ENCODE measurements around the gene TRH. TPM values are rescaled to one million over a fixed set of nuclear protein-coding genes. Genes with fewer than 3 reads are reported as not detected.
"Not testable (repeated sequence)": the region's sequence is repeated elsewhere in the genome, so short reads cannot be mapped to it uniquely, and the experiment has no call there.

The TRH gene
- total RNA-seq, 2 experiments from 2014 or later: not detected

DNA sequence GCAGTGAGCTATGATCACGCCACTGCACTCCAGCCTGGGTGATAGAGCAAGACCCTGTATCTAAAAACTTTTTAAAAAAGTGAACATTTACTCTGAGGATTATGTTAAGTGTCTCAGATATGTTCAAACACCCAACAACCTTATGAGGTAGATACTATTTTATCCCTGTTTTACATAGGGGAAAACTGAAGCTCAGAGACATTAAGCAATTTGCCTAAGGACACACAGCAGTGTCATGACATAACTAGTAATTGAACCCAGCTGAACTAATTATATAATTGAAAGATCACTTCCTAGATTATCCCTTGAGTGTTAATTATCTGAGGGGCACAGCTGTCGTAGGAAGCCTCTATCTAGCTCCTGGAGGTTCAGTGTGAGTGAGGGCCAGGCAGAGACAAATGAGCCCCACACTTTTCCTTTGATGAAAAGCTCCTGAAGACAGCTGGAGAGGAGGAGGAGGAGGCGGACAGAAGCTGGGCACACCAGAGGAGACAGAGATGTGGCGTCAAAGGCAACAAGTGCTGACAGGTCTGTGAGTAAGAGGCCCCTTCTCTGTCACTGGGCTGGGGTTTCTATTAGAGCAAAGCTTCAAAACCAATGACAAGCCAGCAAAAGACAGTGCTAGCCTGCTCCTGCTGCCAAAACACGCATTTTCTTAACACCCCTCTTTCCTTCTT lies 20.5 kb downstream of the TRH start:
- no peak for DNase-seq
- no peak overlapping the region for H3K4me3 Mint-ChIP-seq

DNA sequence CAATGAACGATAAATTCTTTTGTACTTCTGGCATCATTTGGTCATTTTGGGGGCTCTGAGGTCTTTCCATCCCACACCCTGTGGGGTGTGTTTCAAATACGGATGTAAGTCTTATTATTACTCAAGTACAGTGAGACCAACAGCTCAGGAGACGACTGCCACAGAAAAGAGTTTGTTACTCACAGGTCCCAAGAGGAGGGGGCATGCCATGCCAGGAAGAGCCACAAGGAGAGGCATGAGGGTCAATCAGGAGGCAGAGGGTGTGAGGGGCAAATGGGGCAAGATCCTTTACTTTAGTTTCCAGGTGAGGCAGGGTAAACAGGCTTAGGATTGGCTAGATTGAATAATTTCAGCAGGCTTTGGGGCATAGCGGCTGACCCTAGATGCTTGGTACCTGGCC lies 21.6 kb downstream of the TRH start:
- H3K27ac Mint-ChIP-seq: no peak overlapping the region
- CTCF ChIA-PET: interaction anchor here (1.7 kb wide), 1 partner anchor 54 kb away, joined by 9 read pairs; no protein-coding TSS in a partner anchor

More for the DNA sequence above, 20.5 kb downstream of the TRH start:
- H3K4me1 Mint-ChIP-seq (ENCODE audit: low read depth): no peaks in the 10 kb centered on the region
- no peak overlapping the region for H3K27ac Mint-ChIP-seq
- intact Hi-C loops (cut with micrococcal nuclease): no loop called here
- peaks cover 2% of the 10 kb centered on the region for H3K9me3 Mint-ChIP-seq
- CTCF ChIA-PET: interaction anchor here (0.7 to 1.7 kb wide), 2 partner anchors 8 to 53 kb away, joined by 3 to 9 read pairs; no protein-coding TSS in a partner anchor
- TF ChIP-seq, protein P1, sequence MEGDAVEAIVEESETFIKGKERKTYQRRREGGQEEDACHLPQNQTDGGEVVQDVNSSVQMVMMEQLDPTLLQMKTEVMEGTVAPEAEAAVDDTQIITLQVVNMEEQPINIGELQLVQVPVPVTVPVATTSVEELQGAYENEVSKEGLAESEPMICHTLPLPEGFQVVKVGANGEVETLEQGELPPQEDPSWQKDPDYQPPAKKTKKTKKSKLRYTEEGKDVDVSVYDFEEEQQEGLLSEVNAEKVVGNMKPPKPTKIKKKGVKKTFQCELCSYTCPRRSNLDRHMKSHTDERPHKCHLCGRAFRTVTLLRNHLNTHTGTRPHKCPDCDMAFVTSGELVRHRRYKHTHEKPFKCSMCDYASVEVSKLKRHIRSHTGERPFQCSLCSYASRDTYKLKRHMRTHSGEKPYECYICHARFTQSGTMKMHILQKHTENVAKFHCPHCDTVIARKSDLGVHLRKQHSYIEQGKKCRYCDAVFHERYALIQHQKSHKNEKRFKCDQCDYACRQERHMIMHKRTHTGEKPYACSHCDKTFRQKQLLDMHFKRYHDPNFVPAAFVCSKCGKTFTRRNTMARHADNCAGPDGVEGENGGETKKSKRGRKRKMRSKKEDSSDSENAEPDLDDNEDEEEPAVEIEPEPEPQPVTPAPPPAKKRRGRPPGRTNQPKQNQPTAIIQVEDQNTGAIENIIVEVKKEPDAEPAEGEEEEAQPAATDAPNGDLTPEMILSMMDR (IDR thresholded peaks at IDR 0.05): no peak
- H3K36me3 Mint-ChIP-seq (ENCODE audit: low read depth): no peaks in the 10 kb centered on the region
- no peak for ATAC-seq
- H3K27me3 Mint-ChIP-seq: peaks cover 11% of the 10 kb centered on the region
- POLR2A ChIA-PET: no interaction called here

DNA sequence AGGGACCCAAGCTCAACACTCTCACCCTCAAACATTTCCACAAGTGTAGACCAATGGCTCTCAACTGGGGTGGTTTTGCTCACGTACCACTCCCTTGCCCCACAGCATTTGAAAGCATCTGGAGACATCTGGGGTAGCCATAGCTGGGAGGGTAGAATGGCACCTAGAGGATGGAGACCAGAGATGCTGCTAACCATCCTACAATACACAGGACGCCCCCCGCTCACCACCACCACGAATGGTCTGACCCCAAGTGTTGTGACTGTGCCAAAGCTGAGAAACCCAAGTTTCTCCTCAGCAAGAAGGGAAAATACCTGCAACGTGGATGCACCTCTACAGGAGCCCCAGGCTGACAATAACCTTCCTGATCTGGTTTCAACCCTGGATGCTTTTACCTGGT lies 24.7 kb downstream of the TRH start:
- POLR2A ChIA-PET; H3K4me1 Mint-ChIP-seq (ENCODE audit: low read depth); DNase-seq; intact Hi-C loops (cut with micrococcal nuclease); H3K4me3 Mint-ChIP-seq; ATAC-seq; H3K9me3 Mint-ChIP-seq; H3K27ac Mint-ChIP-seq; H3K36me3 Mint-ChIP-seq (ENCODE audit: low read depth): not testable (repeated sequence)
- H3K27me3 Mint-ChIP-seq: peaks cover 16% of the 10 kb centered on the region
- CTCF ChIA-PET: interaction anchor here (1.0 kb wide), 1 partner anchor 57 kb away, joined by 4 read pairs; no protein-coding TSS in a partner anchor

More for the DNA sequence above, 21.6 kb downstream of the TRH start:
- no peak for ATAC-seq
- H3K4me1 Mint-ChIP-seq (ENCODE audit: low read depth): no peaks in the 10 kb centered on the region
- POLR2A ChIA-PET: no interaction called here
- no peak for DNase-seq
- TF ChIP-seq, protein P1 (IDR thresholded peaks at IDR 0.05): no peak
- H3K27me3 Mint-ChIP-seq: peaks cover 9% of the 10 kb centered on the region
- no peak overlapping the region for H3K4me3 Mint-ChIP-seq
- intact Hi-C loops (cut with micrococcal nuclease): no loop called here
- no peaks in the 10 kb centered on the region for H3K36me3 Mint-ChIP-seq (ENCODE audit: low read depth)
- peaks cover 2% of the 10 kb centered on the region for H3K9me3 Mint-ChIP-seq

DNA sequence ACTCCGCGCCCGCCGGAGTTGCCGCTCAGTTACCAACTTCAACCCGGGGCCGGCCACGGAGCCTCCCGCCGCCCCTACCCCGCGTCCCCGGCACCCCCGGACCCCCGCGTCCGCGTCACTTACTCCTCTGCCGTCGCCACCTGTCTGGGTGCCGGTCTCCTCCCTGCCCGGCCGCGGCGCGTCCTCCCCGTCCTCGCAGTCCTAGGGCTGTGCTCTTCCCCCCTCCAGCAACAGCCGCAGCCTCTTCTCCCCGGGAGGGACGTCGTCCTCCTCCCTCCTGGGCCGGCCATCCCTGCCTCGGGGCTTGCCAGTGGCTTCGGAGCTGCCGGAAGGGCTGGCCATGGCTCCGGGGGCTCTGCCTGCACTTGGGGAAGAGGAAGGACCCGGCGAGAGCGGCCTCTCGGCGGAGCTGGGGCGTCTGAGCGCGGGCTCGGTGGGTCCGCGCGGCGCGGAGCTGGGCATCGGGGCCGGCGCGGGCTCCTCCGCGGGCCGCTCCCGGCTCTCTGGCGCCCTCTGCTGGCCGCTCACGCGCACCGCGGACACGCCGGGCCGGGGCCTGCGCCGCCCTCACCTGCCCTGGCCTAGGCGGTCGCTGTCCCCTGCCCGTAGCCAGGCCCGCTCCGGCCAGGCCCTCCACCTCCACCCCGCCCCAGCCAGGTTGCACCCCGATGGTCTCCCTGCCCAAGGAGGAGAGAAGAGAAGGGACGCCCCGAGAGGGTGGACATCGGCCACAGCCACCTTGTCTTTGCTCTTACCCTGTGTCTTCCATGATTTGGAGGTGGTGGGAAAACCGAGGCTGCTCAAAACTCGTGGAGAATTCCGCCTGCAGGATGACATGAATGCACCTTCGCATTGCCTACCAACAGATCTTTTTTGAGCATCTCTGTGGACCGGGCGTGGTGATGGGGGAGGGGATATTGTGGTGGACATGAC lies 28.4 kb downstream of the TRH start:
- POLR2A ChIA-PET; H3K36me3 Mint-ChIP-seq (ENCODE audit: low read depth); intact Hi-C loops (cut with micrococcal nuclease); H3K4me1 Mint-ChIP-seq (ENCODE audit: low read depth); H3K9me3 Mint-ChIP-seq; H3K27ac Mint-ChIP-seq: not testable (repeated sequence)
- DNase-seq (peak; percentile 60), ATAC-seq (peak; percentile 71)
- peaks cover 25% of the 10 kb centered on the region for H3K27me3 Mint-ChIP-seq
- peak overlapping the region; percentile 38 for H3K4me3 Mint-ChIP-seq
- TF ChIP-seq, protein P1 (IDR thresholded peaks at IDR 0.05): peak; percentile 53
- CTCF ChIA-PET: interaction anchor here (0.6 to 2.8 kb wide), 9 partner anchors 8 to 63 kb away, joined by 3 to 15 read pairs (median 4); no protein-coding TSS in a partner anchor

DNA sequence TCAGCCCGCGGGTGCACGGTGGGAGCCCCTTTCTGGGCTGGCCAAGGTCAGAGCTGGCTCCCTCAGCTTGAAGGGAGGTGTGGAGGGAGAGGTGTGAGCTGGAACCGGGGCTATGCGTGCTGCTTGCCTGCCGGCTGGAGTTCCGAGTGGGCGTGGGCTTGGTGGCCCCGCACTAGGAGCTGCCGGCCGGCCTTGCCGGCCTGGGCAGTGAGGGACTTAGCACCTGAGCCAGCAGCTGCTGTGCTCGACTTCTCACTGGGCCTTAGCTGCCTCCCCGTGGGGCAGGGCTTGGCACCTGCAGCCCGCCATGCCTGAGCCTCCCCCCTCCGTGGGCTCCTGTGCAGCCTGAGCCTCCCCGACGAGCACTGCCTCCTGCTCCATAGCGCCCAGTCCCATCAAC lies 36.0 kb downstream of the TRH start:
- Mint-ChIP-seq H3K4me1 (ENCODE audit: low read depth) (no peaks in the 10 kb centered on the region), H3K9me3 (no peaks in the 10 kb centered on the region)
- CTCF ChIA-PET: no interaction called here

DNA sequence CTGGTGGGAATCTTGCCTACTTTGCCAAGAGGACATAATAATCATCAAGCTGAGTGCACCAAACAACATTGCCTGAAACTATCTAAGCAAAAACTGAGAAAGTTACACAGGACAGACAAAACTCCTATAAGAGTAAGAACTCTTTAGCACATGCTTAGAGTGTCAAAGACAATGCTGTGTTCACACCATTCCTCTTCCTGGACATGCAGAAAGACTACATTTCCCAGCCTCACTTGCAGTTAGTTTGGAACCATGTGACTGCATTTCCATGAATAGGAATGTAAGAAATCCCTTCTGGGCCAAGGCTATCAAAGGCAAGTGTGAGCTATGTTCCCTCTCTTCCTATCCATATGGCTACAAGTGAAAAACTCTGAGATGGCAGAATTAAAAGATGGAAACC lies 37.6 kb downstream of the TRH start:
- DNase-seq; POLR2A ChIA-PET; ATAC-seq; intact Hi-C loops (cut with micrococcal nuclease); H3K36me3 Mint-ChIP-seq (ENCODE audit: low read depth); H3K4me1 Mint-ChIP-seq (ENCODE audit: low read depth); H3K9me3 Mint-ChIP-seq; H3K4me3 Mint-ChIP-seq; H3K27ac Mint-ChIP-seq; H3K27me3 Mint-ChIP-seq; CTCF ChIA-PET: not testable (repeated sequence)

More for the DNA sequence above, 36.0 kb downstream of the TRH start:
- DNase-seq: no peak
- TF ChIP-seq, protein P1 (IDR thresholded peaks at IDR 0.05): no peak
- Mint-ChIP-seq H3K27ac (no peak overlapping the region), H3K4me3 (no peak overlapping the region), H3K27me3 (peaks cover 9% of the 10 kb centered on the region), H3K36me3 (ENCODE audit: low read depth) (no peaks in the 10 kb centered on the region)
- intact Hi-C loops (cut with micrococcal nuclease): no loop called here
- ATAC-seq: no peak
- POLR2A ChIA-PET: no interaction called here

DNA sequence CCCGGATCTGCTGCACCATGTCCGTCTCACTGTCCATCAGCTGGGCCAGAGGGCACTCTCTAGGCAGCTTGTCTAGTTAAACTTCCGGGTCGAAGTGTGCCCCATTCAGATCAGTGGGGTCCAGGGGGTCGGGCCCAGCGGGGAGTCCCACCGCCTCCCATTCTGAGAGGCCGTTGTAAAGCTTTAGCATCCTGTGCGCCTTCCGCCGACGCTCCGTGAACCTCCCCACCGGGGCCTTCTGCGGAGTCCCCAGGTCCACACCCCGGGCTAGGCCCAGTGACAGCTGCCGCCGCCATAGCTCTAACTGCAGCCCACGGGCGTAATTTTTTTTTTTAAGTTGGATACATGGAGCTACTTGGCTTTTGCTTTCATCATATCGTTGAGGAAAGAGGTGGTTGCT lies 38.7 kb downstream of the TRH start:
- H3K4me1 Mint-ChIP-seq (ENCODE audit: low read depth); intact Hi-C loops (cut with micrococcal nuclease); CTCF ChIA-PET; H3K27ac Mint-ChIP-seq; ATAC-seq; DNase-seq; POLR2A ChIA-PET; H3K4me3 Mint-ChIP-seq; H3K9me3 Mint-ChIP-seq; H3K36me3 Mint-ChIP-seq (ENCODE audit: low read depth); H3K27me3 Mint-ChIP-seq: not testable (repeated sequence)
